HL-60 (cell line): ENCODE measurements around the gene NAP1L4.

Experiments
- CTCF ChIP-seq: IDR thresholded peaks from one replicate; pipeline ENCODE4 v1.5.1; 2011; ENCODE audit warnings: low read length, control low read depth, inconsistent platforms; ENCODE audit not compliant: insufficient read depth
- GABPA ChIP-seq: IDR thresholded peaks from 2 replicates; pipeline ENCODE4 v1.6.1; 2012; ENCODE audit warnings: low read depth
- POLR2AphosphoS5 ChIP-seq: IDR thresholded peaks from 2 replicates; pipeline ENCODE4 v1.6.1; 2012; ENCODE audit warnings: low read depth
- REST ChIP-seq: IDR thresholded peaks from 2 replicates; pipeline ENCODE4 v1.6.1; 2012; ENCODE audit warnings: low read depth; ENCODE audit not compliant: insufficient replicate concordance
- SPI1 ChIP-seq: IDR thresholded peaks from 2 replicates; pipeline ENCODE4 v1.6.1; 2012; ENCODE audit warnings: low read depth, mild to moderate bottlenecking, borderline replicate concordance

- TF ChIP-seq CTCF (no peak), GABPA (no peak), POLR2AphosphoS5 (no peak), SPI1 (no peak), REST (no peak)
Measured at GRCh38 chr11:2989551-2989950, 2.6 kb downstream of the NAP1L4 start.
